GM06990 (cell line): ENCODE data around the gene GPRC5A.

ENCODE experiments used
- DNase-seq: peaks from one replicate; pipeline ENCODE4 v3.0.0-alpha.2; 2011; ENCODE audit not compliant: insufficient read length; ENCODE audit errors: extremely low read depth
- H3K27me3 ChIP-seq: replicated peaks from 2 replicates; pipeline ENCODE4 v1.6.0; 2011; ENCODE audit warnings: low read length; ENCODE audit not compliant: control insufficient read depth, insufficient read depth
- H3K36me3 ChIP-seq: 2 replicates; pipeline ENCODE4 v1.5.1; 2011; ENCODE audit warnings: low read length; ENCODE audit not compliant: control insufficient read depth, insufficient read depth
- H3K4me3 ChIP-seq: replicated peaks from 2 replicates; pipeline ENCODE4 v1.5.1; 2011; ENCODE audit warnings: low read depth, mild to moderate bottlenecking, control low read depth, low read length
- CTCF ChIP-seq: IDR thresholded peaks from 2 replicates; pipeline ENCODE4 v1.5.1; 2011; ENCODE audit warnings: low read length, control low read depth, mild to moderate bottlenecking, inconsistent platforms; ENCODE audit not compliant: insufficient read depth, poor library complexity, severe bottlenecking

Gene GPRC5A

GRCh38 chr12:12882288-12882687 lies 9.1 kb upstream of the GPRC5A start:
- H3K27me3 ChIP-seq: no peaks in the 10 kb centered on the region; the same call in 1 of the 2 replicates
- TF ChIP-seq CTCF: no peak
- no peaks in the 10 kb centered on the region for H3K36me3 ChIP-seq
- DNase-seq: no peak
- no peak overlapping the region for H3K4me3 ChIP-seq

GRCh38 chr12:12883369-12884001 lies 7.9 kb upstream of the GPRC5A start:
- Histone ChIP-seq H3K4me3 (no peak overlapping the region), H3K36me3 (no peaks in the 10 kb centered on the region), H3K27me3 (no peaks in the 10 kb centered on the region; the same call in 1 of the 2 replicates)
- DNase-seq: no peak
- no peak for TF ChIP-seq CTCF

GRCh38 chr12:12885096-12885792 lies 6.1 kb upstream of the GPRC5A start:
- TF ChIP-seq CTCF: no peak
- Histone ChIP-seq H3K4me3 (no peak overlapping the region), H3K36me3 (no peaks in the 10 kb centered on the region), H3K27me3 (no peaks in the 10 kb centered on the region; the same call in 1 of the 2 replicates)
- no peak for DNase-seq

GRCh38 chr12:12887471-12887870 lies 3.9 kb upstream of the GPRC5A start:
- TF ChIP-seq CTCF: no peak
- H3K4me3 ChIP-seq: no peak overlapping the region
- H3K27me3 ChIP-seq: peaks cover 1% of the 10 kb centered on the region; the same call in 1 of the 2 replicates
- H3K36me3 ChIP-seq: no peaks in the 10 kb centered on the region
- no peak for DNase-seq

GRCh38 chr12:12889701-12890100 lies 1.7 kb upstream of the GPRC5A start:
- H3K27me3 ChIP-seq: peaks cover 1% of the 10 kb centered on the region; the same call in 1 of the 2 replicates
- no peak for TF ChIP-seq CTCF
- no peak for DNase-seq
- H3K4me3 ChIP-seq: no peak overlapping the region
- H3K36me3 ChIP-seq: no peaks in the 10 kb centered on the region
